Activated CD4-positive, alpha-beta memory T cell treated with anti-CD3 and anti-CD28 coated beads for 36 hours (primary cell): Measurements from ENCODE around the gene CHP1. TPM values are rescaled to one million over a fixed set of nuclear protein-coding genes. Genes with fewer than 3 reads are reported as not detected.
"Not testable (repeated sequence)": the region's sequence is repeated elsewhere in the genome, so short reads cannot be mapped to it uniquely, and the experiment has no call there.

Source experiments
- CTCF ChIA-PET: fragments of 350-600 bp; sonication (Branson Sonifier 250); formaldehyde crosslinking; loops from one replicate; lab custom pipeline; 2021; ENCODE audit warnings: antibody characterized with exemption, inconsistent platforms; lab: Charles Lee
- POLR2A ChIA-PET: fragments of 350-600 bp; sonication (Branson Sonifier 250); formaldehyde crosslinking; loops from one replicate; lab custom pipeline; 2021; ENCODE audit warnings: antibody characterized with exemption; lab: Charles Lee
- DNase-seq: peaks from one replicate; pipeline ENCODE4 v3.0.0-alpha.2; 2020
- H3K27ac Mint-ChIP-seq: one replicate; pipeline ENCODE4 v1.8.0; 2021; ENCODE audit warnings: mixed read lengths
- H3K27me3 Mint-ChIP-seq: one replicate; pipeline ENCODE4 v1.8.0; 2021; ENCODE audit warnings: mixed read lengths
- H3K36me3 Mint-ChIP-seq: one replicate; pipeline ENCODE4 v1.8.0; 2021; ENCODE audit warnings: mixed read lengths
- H3K4me1 Mint-ChIP-seq: one replicate; pipeline ENCODE4 v1.8.0; 2021; ENCODE audit warnings: low read depth, mixed read lengths
- H3K4me3 Mint-ChIP-seq: one replicate; pipeline ENCODE4 v1.8.0; 2021; ENCODE audit warnings: mild to moderate bottlenecking, mixed read lengths
- H3K9me3 Mint-ChIP-seq: one replicate; pipeline ENCODE4 v1.8.0; 2021; ENCODE audit warnings: mixed read lengths
- intact Hi-C: fragments of 100-400 bp; cut with micrococcal nuclease; formaldehyde crosslinking; loops from one replicate; pipeline ENCODE4 v1.15.1; 2023
- total RNA-seq, 2 experiments: library from RNA; stranded (reverse); gene quantifications; one replicate each; pipeline ENCODE4 v1.2.3, GENCODE V29; 2021

CHP1 gene
- total RNA-seq, 2 experiments from 2014 or later: 46.3 to 48.7 TPM

- Mint-ChIP-seq H3K4me1 (no peaks in the 10 kb centered on the region), H3K9me3 (no peaks in the 10 kb centered on the region), H3K27me3 (no peaks in the 10 kb centered on the region), H3K4me3 (no peak overlapping the region), H3K27ac (no peak overlapping the region), H3K36me3 (peaks cover 6% of the 10 kb centered on the region)
- POLR2A ChIA-PET: no interaction called here
- intact Hi-C loops: no loop called here
- DNase-seq: no peak
- CTCF ChIA-PET: no interaction called here
Measured at GRCh38 chr15:41258750-41259471, 27.8 kb downstream of the CHP1 start.

- ChIA-PET CTCF (no interaction called here), POLR2A (no interaction called here)
- intact Hi-C loops: no loop called here
- H3K4me1 Mint-ChIP-seq: no peaks in the 10 kb centered on the region
- peaks cover 3% of the 10 kb centered on the region for H3K36me3 Mint-ChIP-seq
- no peak overlapping the region for H3K4me3 Mint-ChIP-seq
- H3K9me3 Mint-ChIP-seq: no peaks in the 10 kb centered on the region
- H3K27me3 Mint-ChIP-seq: no peaks in the 10 kb centered on the region
- DNase-seq: no peak
- no peak overlapping the region for H3K27ac Mint-ChIP-seq
Measured at GRCh38 chr15:41259546-41260189, 28.6 kb downstream of the CHP1 start.

DNA sequence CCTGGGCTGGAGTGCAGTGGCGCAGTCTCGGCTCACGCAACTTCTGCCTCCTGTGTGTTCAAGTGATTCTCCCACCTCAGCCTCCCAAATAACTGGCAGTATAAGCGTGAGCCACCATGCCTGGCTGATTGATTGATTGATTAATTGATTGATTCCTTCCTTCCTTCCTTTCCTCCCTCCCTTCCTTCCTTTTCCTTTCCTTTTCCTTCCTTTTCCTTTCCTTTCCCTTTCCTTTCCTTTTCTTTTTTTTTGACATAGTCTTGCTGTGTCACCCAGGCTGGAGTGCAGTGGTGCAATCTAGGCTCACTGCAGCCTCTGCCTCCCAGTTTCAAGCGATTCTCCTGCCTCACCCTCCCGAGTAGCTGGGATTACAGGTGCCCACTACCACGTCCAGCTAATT is 29.9 kb downstream of the CHP1 start:
- H3K9me3 Mint-ChIP-seq, H3K4me3 Mint-ChIP-seq, POLR2A ChIA-PET, intact Hi-C loops, H3K36me3 Mint-ChIP-seq, H3K4me1 Mint-ChIP-seq, H3K27ac Mint-ChIP-seq, H3K27me3 Mint-ChIP-seq, DNase-seq, CTCF ChIA-PET: not testable (repeated sequence)

- intact Hi-C loops: no loop called here
- Mint-ChIP-seq H3K9me3 (no peaks in the 10 kb centered on the region), H3K27ac (no peak overlapping the region), H3K4me3 (no peak overlapping the region), H3K36me3 (peaks cover 5% of the 10 kb centered on the region), H3K27me3 (no peaks in the 10 kb centered on the region), H3K4me1 (no peaks in the 10 kb centered on the region)
- no peak for DNase-seq
- ChIA-PET POLR2A (no interaction called here), CTCF (no interaction called here)
Measured at GRCh38 chr15:41262571-41262970, 31.5 kb downstream of the CHP1 start.

DNA sequence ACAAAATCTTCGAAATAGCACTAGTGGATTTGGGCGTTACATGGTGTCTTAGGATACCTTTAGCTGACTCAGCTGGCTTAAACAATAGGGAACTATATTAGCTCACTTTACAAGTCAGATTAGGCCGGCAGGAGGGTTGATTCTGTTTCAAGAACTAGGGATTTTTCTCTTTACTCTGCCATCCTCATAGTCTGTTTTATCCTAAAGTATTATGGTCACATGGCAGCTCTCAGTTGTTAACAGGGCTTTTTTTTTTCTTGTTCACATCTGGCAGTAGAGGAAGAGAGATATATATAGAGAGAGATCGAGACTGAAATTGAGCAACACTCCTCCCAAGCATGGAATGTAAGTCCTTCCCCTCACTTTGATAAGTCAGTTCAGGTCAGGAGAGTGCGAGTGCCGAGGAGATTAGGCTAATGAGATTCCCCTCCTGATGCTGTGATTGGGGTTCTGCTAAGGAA is 32.9 kb downstream of the CHP1 start:
- Mint-ChIP-seq H3K4me3 (no peak overlapping the region), H3K27ac (no peak overlapping the region), H3K36me3 (peaks cover 7% of the 10 kb centered on the region), H3K27me3 (no peaks in the 10 kb centered on the region), H3K4me1 (no peaks in the 10 kb centered on the region), H3K9me3 (no peaks in the 10 kb centered on the region)
- ChIA-PET POLR2A (no interaction called here), CTCF (no interaction called here)
- DNase-seq: no peak
- intact Hi-C loops: no loop called here

DNA sequence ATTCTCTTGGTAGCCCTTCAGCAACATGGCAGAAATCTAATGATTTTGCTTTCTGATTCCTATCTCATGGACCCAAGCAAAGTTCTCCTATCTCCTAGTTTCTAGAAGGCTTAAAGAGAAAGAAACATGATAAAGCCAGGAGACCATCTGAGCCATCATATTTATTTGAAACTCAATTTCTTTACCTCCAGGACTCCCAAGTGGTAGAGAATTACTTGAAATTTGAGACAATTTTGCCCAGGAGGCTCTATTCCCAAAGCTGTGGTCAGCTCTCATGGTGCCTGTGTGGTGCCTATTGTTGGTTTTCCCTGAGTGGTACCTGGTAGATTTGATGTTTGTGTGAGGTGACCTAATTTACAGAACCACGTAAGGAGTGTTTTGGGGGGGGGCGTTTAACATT is 38.8 kb downstream of the CHP1 start:
- POLR2A ChIA-PET: no interaction called here
- H3K9me3 Mint-ChIP-seq: no peaks in the 10 kb centered on the region
- no peaks in the 10 kb centered on the region for H3K27me3 Mint-ChIP-seq
- intact Hi-C loops: no loop called here
- H3K4me3 Mint-ChIP-seq: no peak overlapping the region
- no peaks in the 10 kb centered on the region for H3K4me1 Mint-ChIP-seq
- H3K27ac Mint-ChIP-seq: no peak overlapping the region
- CTCF ChIA-PET: interaction anchor here (1.4 kb wide), 1 partner anchor 39 kb away, joined by 4 read pairs; the partner anchor contains the start of genes CHP1 and EXD1
- DNase-seq: no peak
- H3K36me3 Mint-ChIP-seq: peaks cover 4% of the 10 kb centered on the region

GRCh38 chr15:41276831-41277230 is 45.8 kb downstream of the CHP1 start:
- DNase-seq: no peak
- ChIA-PET CTCF (no interaction called here), POLR2A (no interaction called here)
- Mint-ChIP-seq H3K9me3 (no peaks in the 10 kb centered on the region), H3K4me3 (no peak overlapping the region), H3K27me3 (no peaks in the 10 kb centered on the region), H3K27ac (no peak overlapping the region), H3K4me1 (no peaks in the 10 kb centered on the region), H3K36me3 (peaks cover 13% of the 10 kb centered on the region)
- intact Hi-C loops: no loop called here

GRCh38 chr15:41278319-41278718 is 47.3 kb downstream of the CHP1 start:
- Mint-ChIP-seq H3K36me3 (peaks cover 13% of the 10 kb centered on the region), H3K27me3 (no peaks in the 10 kb centered on the region), H3K4me3 (no peak overlapping the region), H3K4me1 (peaks cover 10% of the 10 kb centered on the region), H3K27ac (no peak overlapping the region), H3K9me3 (no peaks in the 10 kb centered on the region)
- intact Hi-C loops: no loop called here
- DNase-seq: no peak
- POLR2A ChIA-PET: no interaction called here
- CTCF ChIA-PET: no interaction called here

DNA sequence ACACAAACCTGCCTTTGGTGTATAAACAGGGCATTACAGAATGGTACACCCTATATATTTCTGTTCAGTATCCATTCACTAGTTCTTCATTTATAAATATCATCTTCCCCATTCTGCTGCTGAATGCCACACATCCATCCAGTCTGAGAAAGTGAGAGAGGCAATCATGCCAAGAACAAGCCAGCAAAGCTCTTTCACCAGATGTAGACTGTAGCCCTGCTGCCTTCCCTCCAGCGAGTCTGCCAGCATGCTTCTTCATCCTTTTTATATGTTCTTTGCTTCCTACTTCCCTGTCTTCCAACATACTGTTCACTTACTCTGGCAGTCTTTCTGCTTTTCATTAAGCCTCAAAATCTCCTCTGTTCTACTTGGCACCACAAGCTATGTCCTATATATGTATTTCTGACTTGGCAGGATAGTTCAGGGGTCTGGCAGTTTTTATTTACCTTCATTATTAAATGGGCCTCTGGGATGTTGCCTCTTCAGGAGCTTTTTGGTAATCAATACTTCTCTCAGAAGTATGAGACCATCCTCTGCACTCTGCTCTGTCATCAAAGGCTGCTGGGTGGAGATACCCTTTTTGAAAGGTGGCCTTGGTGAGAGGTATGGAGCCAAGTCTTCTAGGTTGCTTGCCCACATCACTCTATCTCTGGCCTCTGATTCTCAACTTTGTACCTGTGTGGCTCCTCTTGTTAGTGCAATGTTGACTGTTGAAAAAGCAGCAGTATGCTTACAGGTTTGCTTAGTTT is 48.6 kb downstream of the CHP1 start:
- POLR2A ChIA-PET: interaction anchor here (0.6 kb wide), 1 partner anchor 218 kb away, joined by 4 read pairs; no protein-coding TSS in a partner anchor

GRCh38 chr15:41281236-41281635 is 50.2 kb downstream of the CHP1 start:
- intact Hi-C loops: loop anchor here (5.0 kb wide), 1 partner anchor 714 kb away; the partner anchor contains the start of genes CCDC32 and RPUSD2
- ChIA-PET POLR2A (no interaction called here), CTCF (interaction anchor here (1.7 kb wide), 1 partner anchor 50 kb away, joined by 4 read pairs; the partner anchor contains the start of genes CHP1 and EXD1)
- peaks cover 35% of the 10 kb centered on the region for H3K36me3 Mint-ChIP-seq
- no peaks in the 10 kb centered on the region for H3K9me3 Mint-ChIP-seq
- H3K4me1 Mint-ChIP-seq: peaks cover 27% of the 10 kb centered on the region
- H3K4me3 Mint-ChIP-seq: no peak overlapping the region
- no peak overlapping the region for H3K27ac Mint-ChIP-seq
- no peak for DNase-seq
- peaks cover 2% of the 10 kb centered on the region for H3K27me3 Mint-ChIP-seq

More for the DNA sequence above, 48.6 kb downstream of the CHP1 start:
- Mint-ChIP-seq H3K27ac (no peak overlapping the region), H3K27me3 (peaks cover 2% of the 10 kb centered on the region), H3K4me3 (no peak overlapping the region), H3K4me1 (peaks cover 14% of the 10 kb centered on the region), H3K9me3 (no peaks in the 10 kb centered on the region), H3K36me3 (peaks cover 22% of the 10 kb centered on the region)
- CTCF ChIA-PET: no interaction called here
- DNase-seq: no peak
- intact Hi-C loops: loop anchor here (5.0 kb wide), 1 partner anchor 712 kb away; the partner anchor contains the start of genes CCDC32 and RPUSD2

DNA sequence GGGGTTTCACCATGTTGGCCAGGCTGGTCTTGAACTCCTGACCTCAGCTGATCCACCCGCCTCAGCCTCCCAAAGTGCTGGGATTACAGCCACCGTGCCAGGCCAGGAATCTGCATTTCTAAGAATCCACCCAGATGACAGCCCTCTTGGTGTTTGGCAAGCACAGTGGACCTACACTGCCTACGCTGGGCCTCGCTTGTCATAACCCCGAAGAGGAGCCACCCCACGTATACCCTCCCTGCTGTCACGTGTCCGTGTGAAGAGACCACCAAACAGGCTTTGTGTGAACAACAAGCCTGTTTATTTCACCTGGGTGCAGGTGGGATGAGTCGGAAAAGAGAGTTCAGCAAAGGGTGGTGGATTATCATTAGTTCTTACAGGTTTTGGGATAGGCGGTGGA is 51.4 kb downstream of the CHP1 start:
- H3K4me3 Mint-ChIP-seq: peak overlapping the region; percentile 98
- H3K27me3 Mint-ChIP-seq, DNase-seq, H3K9me3 Mint-ChIP-seq: not testable (repeated sequence)
- H3K27ac Mint-ChIP-seq: peak overlapping the region; percentile 92
- peaks cover 41% of the 10 kb centered on the region for H3K36me3 Mint-ChIP-seq
- CTCF ChIA-PET: interaction anchor here (1.7 kb wide), 1 partner anchor 52 kb away, joined by 4 read pairs; the partner anchor contains the start of genes CHP1 and EXD1
- intact Hi-C loops: loop anchor here (2.0 to 5.0 kb wide), 2 partner anchors 52 to 715 kb away; partner anchors contain the start of genes CCDC32, CHP1, EXD1 and RPUSD2
- H3K4me1 Mint-ChIP-seq: peaks cover 39% of the 10 kb centered on the region
- POLR2A ChIA-PET: interaction anchor here (1.8 kb wide), 1 partner anchor 51 kb away, joined by 6 read pairs; the partner anchor contains the start of genes CHP1 and EXD1
